Neutrophil (primary cell): ENCODE data around the gene ZNF654.

Experiments used
- H3K27ac ChIP-seq: fragments of 200-600 bp; sonication (generic); 2 replicates; pipeline ENCODE4 v1.5.1; 2016; ENCODE audit warnings: mild to moderate bottlenecking, moderate library complexity
- H3K27me3 ChIP-seq: fragments of 200-600 bp; sonication (generic); 2 replicates; pipeline ENCODE4 v1.6.0; 2016; ENCODE audit warnings: mild to moderate bottlenecking
- H3K36me3 ChIP-seq: fragments of 200-600 bp; sonication (generic); 2 replicates; pipeline ENCODE4 v1.5.1; 2017
- H3K4me1 ChIP-seq, 2 experiments: fragments of 200-600 bp in 1 of 2; sonication (generic) in 1 of 2; 1 replicate in 1 of 2; 2 replicates in 1 of 2; pipeline versions ENCODE4 v1.5.1 to v1.6.1; 2013 to 2016; ENCODE audit warnings: low read depth in 1 of 2, low read length in 1 of 2, mild to moderate bottlenecking in 1 of 2, moderate library complexity in 1 of 2; ENCODE audit not compliant: control insufficient read depth in 1 of 2, insufficient read depth in 1 of 2
- H3K4me3 ChIP-seq, 2 experiments: fragments of 200-600 bp in 1 of 2; sonication (generic) in 1 of 2; 1 replicate in 1 of 2; 2 replicates in 1 of 2; pipeline ENCODE4 v1.5.1; 2013 to 2016; ENCODE audit warnings: low read depth in 1 of 2, low read length in 1 of 2, mild to moderate bottlenecking in 1 of 2, moderate library complexity in 1 of 2
- H3K9me3 ChIP-seq: fragments of 200-600 bp; sonication (generic); 2 replicates; pipeline ENCODE4 v1.5.1; 2016
- CTCF ChIP-seq: fragments of 200-600 bp; sonication (generic); IDR thresholded peaks from 2 replicates; pipeline ENCODE4 v1.5.1; 2016; ENCODE audit warnings: antibody characterized with exemption

The ZNF654 gene

DNA sequence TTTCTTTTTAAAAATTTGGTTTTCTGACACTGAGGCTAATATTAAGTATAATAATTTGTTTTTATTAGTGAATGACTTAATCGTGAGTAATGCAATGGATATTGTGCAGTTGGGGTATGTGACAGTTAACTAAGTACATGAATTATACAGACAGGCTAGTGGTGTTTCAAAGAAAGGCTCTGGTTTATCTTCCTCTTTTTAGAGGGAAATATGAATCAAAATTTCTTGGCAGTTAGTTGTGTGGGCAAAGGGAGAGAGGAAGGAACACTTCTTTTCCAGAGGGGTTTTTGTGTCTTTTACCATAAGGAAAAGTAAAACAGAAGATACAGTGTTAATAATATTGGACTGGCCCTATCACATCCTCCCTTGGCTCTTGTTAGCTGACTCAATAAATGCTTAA is 2.7 kb downstream of the ZNF654 start:
- Histone ChIP-seq H3K27ac (peak overlapping the region; percentile 52), H3K4me1 (peaks cover 46 to 54% of the 10 kb centered on the region in 2 experiments)

DNA sequence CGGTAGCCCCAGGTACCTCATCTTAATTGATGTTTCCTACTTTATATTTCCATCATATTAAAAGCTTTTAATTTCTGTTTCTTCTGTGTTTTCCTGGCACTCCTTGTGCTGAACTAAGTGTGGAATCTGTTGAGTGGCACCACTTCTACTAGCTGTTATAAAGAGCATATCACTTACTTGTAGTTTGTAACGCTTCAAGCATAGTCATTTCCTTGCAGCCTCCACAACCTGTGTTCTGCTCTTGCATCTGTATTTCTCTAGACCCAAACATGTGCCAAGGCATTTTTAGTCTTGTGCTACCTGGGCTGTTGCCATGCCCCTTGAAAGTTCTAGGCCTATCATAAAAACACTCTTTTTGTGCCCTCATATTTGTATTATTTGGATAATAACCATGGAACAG is 16.0 kb downstream of the ZNF654 start:
- no peaks in the 10 kb centered on the region for H3K9me3 ChIP-seq
- H3K27me3 ChIP-seq: no peaks in the 10 kb centered on the region
- peak overlapping the region; percentile 58 for H3K27ac ChIP-seq
- TF ChIP-seq CTCF: no peak
- no peaks in the 10 kb centered on the region for H3K36me3 ChIP-seq
- H3K4me3 ChIP-seq: no peak overlapping the region
- no peaks in the 10 kb centered on the region for H3K4me1 ChIP-seq

More for the DNA sequence above, 2.7 kb downstream of the ZNF654 start:
- no peak for TF ChIP-seq CTCF
- Histone ChIP-seq H3K4me3 (no peak overlapping the region), H3K27me3 (no peaks in the 10 kb centered on the region), H3K36me3 (no peaks in the 10 kb centered on the region), H3K9me3 (no peaks in the 10 kb centered on the region)

- no peak for TF ChIP-seq CTCF
- Histone ChIP-seq H3K27ac (peak overlapping the region; percentile 58), H3K9me3 (no peaks in the 10 kb centered on the region), H3K4me1 (no peaks in the 10 kb centered on the region), H3K4me3 (no peak overlapping the region), H3K36me3 (no peaks in the 10 kb centered on the region), H3K27me3 (no peaks in the 10 kb centered on the region)
Measured at GRCh38 chr3:88075497-88075896, 16.4 kb downstream of the ZNF654 start.

GRCh38 chr3:88076712-88077111 is 17.7 kb downstream of the ZNF654 start:
- Histone ChIP-seq H3K4me1 (no peaks in the 10 kb centered on the region), H3K36me3 (no peaks in the 10 kb centered on the region), H3K4me3 (no peak overlapping the region), H3K9me3 (no peaks in the 10 kb centered on the region), H3K27ac (no peak overlapping the region), H3K27me3 (no peaks in the 10 kb centered on the region)
- TF ChIP-seq CTCF: no peak

DNA sequence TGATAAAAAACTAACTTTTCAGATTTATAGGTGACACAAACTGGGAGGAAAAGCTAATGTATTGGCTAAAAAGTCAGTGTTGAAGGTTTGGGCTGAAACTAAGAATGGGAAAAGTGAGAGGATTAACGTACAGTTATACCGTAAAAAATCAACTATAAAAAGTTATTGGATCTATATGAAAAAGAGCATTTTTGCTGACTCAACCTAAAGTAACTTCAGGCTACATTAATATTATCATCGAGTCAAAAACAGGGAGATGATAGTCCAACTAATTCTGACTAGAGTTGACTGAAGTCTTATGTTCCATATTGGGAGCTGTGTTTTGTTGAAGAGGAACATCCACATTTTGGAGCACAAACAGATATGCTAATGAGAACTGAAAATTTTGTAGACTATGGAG is 19.9 kb downstream of the ZNF654 start:
- TF ChIP-seq CTCF: no peak
- Histone ChIP-seq H3K4me1 (no peaks in the 10 kb centered on the region), H3K27me3 (no peaks in the 10 kb centered on the region), H3K9me3 (no peaks in the 10 kb centered on the region), H3K27ac (no peak overlapping the region), H3K36me3 (no peaks in the 10 kb centered on the region), H3K4me3 (no peak overlapping the region)

GRCh38 chr3:88082854-88083253 is 23.8 kb downstream of the ZNF654 start:
- Histone ChIP-seq H3K27me3 (no peaks in the 10 kb centered on the region), H3K36me3 (peaks cover 18% of the 10 kb centered on the region), H3K27ac (no peak overlapping the region), H3K4me3 (no peak overlapping the region), H3K4me1 (no peaks in the 10 kb centered on the region), H3K9me3 (no peaks in the 10 kb centered on the region)
- no peak for TF ChIP-seq CTCF
